SK-N-DZ (cell line): ENCODE measurements around the gene RNASEL.

ENCODE experiments used
- DNase-seq: peaks from one replicate; pipeline ENCODE4 v3.0.0-alpha.2; 2015; ENCODE audit warnings: low spot score

The RNASEL gene

DNA sequence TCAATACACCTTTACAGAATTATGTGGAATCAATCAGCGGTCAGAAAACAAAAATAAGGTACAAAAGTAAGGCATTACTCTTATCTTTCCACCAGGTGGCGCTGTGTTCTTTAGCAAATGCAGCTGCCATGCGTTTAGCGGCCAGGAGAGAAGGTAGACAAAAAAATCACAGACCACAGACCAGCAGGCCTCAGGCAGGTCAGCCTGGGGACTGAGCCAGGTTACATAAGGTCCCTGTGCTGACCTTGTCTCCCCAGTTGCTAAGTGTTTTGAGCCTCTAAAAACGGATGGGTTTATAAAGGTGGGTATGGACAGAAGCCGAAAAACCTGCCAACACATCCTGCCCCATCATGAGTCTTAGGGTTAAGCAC, 12.3 kb upstream of the RNASEL start:
- DNase-seq: peak; percentile 75

DNA sequence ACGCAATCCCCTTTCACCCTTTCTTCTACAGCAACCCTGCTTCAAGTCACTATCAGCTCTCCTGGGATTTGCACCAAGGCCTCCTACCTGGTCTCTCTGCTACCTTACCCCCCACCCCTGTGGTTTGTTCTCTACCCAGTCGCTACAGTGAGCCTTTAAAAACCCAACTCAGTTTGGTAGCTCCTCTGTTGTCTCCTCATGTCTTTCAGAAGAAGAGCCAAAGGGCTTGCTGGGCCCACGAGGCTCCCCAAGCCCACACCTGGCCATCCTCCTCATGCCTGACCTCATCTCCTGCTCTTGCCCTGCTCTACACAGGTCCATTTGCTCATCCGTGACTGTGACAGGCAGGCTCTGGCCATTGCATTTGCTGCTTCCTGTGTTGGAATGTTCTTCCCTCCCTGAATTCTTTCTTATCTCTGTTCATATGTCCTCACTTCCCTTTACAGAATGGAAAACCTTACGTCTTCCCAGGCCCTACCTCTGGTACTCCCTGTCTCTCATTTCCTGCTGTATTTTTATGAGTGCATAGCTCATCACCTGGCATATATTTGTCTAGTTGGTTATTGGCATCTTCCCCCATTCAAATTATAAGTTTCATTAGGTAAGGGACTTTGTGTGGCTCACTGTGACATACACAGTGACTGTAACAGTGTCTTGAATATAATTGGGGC, 11.8 kb upstream of the RNASEL start:
- no peak for DNase-seq

DNA sequence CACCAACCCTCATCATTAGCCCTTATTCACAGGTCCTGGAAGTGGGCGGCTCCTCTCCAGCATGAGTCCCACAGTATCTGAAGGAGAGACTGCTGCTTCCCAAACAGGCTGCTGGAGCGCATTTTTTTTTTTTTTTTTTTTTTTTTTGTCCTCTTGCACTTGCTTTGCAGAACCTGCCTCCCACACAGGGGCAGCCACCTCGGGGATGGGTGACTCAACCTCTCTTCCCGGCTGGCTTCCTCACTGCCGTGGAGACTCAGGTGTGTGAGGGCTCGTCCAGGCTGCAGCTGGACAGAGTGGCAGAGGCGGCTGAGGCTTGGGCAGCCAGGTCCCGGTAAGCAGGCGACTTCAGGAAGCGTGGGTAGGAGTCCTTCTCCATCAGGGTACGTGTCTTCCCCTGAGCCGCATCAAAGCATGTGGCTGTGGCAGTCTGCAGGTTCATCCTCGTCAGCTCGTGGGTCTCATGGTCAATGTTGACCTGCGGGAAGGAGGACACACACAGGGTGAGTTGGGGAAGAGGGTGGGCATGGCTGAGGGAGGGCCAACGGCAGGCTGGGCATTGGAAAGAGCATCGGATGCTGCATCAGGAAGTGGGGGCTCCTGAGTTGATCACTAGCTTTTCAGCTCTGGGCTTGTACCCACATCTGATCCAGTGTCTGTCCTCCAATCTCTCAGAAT, 11.1 kb upstream of the RNASEL start:
- no peak for DNase-seq

DNA sequence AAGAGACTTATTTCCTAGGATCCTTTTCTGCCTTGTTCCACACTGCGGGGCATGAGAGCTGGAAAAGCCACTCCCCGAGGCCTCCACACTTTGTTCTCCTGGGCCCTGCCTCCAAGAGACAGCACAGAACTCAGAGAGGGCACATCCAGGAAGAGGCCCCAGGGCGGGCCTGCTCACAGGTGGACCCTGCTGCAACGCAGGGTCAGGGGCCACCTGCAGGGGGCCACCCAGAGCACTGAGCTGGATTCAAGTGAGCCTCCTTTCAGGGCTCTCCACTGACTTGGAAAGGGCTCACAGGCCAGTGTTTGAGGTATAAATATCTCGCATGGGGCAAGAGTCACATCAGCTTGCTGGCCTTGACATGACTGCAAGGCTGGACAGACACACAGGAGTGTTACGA, 10.3 kb upstream of the RNASEL start:
- no peak for DNase-seq

DNA sequence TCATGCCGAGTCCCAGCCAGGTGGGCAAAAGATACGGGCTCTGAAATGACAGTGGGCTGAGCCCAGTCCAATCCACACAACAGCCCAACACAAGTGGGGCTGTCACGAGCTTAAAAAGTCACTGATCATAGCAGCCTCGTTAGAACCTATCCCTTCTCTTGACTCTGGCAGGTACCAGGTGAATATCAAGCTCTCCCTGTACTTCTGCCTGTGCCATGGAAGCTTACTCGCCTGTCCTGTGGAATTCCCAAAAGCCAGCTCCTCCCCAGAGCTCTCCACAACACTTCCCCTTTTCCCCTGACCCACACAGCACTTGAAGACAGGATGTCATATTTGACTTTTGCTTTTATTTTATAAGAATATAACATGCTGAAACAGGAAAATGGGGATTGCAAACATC, 9.2 kb upstream of the RNASEL start:
- no peak for DNase-seq

DNA sequence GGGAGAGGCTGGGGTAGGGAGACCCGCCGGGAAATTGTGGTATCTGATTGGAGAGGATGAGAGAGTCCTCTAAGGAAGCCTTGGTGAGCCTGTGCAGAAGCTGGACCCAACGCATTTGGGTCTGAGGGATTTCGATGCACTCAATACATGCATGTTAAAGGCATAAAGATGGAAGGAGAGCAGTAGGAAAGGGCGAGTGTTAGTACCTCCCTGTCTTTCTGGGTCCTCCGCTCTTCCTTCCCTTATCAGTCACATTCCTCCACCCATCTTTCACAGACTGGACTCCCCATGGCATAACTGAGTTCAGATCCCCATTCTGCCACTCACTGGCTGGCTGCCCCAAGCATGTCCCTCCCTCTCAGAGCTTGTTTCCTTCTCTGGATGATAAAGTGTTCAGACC, 7.9 kb upstream of the RNASEL start:
- no peak for DNase-seq

DNA sequence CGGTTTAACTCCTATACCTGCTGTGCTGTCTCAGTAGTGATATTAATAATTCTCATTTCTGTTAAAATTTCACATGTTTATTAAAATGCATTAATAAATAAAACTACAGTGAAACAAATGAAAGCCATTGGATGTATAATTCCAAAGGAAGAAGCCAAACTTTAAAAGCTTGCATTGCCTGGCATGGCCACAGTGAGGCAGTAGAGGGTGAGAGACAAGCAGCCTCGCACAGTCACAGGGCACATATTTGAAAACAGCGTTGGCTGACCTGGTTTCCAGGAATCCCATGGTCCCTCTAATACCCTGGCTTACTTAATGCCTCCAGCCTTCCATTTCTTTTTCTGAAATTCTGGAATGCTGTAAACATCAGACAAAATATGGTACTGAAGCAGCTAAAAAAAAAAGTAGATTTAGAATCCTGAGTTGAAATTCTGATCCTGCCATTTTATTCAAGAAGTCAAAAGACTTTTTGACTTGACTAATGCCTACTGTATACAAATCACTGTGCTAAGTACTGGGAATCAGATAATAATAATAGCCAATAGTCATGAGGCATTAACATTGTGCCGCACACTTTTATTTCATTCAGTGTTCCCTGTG, 6.7 kb upstream of the RNASEL start:
- DNase-seq: no peak

DNA sequence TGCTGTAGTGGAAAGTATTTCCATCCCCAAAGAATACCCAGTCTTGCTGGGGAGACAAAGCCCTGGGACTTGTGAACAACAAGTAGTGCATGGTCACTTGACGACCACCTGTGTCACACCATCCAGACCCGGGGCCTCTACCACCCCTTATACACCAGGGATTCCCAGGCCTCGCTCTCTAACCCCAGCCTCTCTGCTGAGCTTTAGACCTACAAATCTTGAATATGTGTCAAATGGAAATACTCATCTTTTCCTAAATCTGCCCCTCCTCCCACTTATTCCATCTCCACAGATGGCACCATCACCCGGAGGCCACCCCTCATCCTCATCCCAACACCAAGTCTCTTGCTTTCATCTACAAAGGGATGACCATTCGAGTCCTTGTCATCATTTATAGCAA, 875 bp upstream of the RNASEL start:
- DNase-seq: no peak

DNA sequence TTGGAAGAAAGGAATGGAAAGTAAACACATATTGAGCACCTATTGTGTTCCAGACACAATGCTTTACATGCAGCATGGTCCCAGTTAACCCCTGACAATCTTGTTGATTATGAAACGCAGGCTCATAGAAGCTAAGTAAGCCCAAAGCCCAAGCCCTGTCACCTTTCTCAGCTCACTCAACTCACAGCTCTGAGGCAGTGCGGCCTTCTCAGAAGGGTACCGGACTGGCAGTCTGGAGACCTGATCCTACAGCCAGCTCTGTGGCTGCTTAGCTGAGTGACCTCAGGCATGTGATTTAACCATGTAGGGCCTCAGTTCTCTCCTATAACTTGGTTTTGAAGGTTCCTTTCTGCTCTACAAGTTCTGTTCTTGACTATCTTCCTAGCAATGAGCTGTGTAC, 464 bp upstream of the RNASEL start:
- DNase-seq: no peak

DNA sequence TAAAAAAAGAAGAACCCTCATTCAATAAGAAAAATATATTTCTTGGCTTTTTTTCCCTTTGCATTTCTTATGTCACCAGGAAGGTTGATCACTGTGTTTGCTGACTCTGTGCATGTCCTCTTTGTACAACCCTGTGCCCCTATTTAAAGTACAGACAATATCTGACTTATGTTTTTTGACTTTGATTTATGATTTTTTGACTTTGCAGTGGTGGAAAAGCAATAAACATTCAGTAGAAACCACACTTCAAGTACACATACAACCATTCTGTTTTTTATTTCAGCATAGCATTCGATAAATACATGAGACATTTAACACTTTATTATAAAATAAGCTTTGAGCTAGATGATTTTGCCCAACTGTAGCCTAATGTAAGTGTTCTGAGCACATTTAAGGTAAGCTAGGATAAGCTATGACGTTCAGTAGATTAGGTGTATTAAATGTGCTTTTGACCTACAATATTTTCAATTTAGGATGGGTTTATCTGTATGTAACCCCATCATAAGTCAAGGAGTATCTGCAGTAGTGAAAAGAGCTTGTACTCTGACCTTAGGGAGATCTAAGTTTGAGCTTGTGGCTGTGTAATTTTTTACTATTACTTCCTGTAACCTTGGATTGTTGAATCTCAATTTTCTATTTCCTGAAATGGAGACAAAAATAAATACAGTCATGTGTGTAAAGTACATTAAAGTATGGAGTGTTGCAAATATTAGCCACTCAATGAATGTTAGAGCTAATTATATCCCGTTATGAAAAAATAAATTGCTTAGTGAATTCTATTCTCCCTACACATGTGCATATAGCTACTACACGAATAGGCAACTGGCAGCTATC, 1.2 kb downstream of the RNASEL start:
- DNase-seq: no peak

DNA sequence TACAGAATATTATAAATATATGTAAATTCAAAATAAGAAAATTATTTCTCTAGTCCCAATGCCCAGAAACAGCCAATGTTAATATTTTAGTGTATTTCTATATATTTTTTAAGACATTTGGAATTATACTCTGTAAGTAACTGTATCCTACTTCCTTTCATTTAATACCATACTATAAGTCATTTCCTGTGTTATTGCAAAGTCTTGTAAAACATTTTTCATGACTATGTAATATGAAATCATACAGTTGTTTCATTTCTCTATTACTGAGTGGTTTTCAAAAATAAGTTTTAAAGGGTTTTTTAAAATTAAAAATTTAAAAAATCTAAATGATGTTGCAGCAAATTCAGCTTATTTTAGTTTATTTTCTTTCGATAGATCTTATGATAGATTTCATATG, 2.0 kb downstream of the RNASEL start:
- no peak for DNase-seq

DNA sequence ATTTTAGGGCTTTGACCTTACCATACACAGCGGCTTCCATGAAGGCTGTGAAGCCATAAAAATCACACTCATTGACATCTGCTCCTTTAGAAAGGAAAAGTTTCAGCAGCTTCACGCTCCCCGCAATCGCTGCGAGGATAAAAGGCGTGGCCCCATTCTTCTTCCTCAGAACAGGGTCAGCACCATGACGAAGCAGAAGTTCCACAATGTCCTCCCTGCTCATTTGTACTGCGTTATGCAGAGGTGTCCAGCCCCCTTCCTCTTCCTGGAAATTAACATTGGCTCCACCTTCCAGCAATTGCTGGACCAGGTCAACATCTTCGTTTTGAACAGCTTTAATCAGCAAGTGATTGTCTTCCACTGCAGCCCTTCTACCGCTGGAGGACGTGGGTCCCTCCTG, 2.7 kb downstream of the RNASEL start:
- no peak for DNase-seq

DNA sequence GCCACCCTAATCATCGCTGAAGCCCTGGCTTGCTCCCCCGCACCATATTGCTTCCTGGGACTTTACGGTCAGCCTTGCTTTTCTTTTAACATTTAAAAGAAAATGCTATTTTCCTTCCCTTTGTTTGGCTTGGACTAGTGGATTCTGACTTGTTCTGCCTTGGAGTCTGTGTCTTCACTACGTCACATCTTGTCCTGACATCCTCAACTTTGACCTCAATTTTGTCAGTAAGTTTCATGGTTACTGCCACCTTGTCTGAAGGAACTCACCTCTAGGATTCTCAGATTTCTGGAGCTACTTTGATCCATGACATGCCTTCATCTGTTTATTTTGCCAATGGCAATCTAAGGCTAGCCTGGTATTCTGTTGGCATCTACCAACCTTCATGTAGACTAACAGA, 4.3 kb downstream of the RNASEL start:
- DNase-seq: no peak

DNA sequence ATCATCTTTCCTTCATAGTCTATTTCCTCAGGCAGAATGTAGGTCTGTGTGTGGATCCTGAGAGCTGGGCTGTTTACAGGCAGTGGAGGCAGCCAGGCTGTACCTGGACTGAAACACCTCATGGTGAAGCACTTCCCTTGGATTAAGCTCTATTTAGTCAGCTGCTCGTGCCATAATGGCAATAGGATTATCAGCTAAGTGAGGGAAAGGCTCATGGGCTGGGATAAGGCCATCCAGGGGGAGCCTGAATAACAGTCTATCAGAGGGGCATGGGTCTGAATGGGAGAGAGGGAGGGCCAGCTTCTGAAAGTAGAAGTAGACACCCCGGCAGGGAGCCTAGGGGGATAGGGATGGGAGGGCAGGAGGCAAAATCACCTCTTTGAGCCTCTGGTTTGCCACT, 8.3 kb downstream of the RNASEL start:
- DNase-seq: no peak

DNA sequence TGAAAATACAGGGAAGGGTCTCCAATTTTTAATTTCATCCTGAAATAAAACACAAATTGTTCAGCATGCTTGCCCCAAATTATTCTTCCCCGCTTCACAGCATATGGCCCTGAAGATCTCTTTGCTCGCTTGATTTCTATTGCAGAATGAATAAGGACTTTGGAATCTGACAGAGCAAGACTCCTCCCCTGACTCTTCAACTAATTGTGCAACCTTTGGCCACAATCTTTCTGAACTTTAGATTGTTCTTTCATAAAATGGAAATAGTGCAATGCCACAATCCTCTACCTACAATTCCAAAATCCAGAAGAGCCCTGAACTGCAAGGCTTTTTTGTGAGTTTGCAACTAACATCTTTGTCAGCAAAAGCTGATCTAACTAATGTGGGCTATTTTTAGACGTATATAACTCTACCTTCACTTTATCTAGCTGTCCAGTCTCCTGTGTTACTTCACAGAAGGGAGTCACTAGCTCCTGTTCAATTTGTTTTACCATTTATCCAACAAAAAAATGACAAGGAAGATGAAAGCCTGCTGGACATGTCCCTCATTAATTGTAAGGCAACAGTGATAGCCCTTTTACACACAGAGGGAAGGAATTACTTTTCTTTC, 13.4 kb downstream of the RNASEL start:
- no peak for DNase-seq

DNA sequence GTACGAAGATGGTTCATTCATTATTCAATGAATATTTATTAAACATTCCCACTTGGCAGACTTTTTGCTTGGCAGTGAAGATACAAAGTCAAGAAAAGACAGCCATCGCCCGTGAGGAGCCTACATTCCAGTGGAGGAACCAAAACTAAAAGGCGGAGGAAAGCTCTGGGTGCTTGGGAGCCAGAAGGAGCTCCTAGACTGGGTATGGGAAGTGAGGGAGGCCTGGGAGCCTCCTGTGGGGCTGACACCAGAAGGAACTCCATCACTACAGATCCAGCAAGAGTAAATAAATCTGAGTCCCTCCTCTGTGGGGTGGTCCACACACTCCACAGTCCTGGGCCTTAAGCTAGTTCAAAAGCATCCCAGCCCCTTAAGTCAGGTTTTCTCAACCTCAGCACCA, 14.9 kb downstream of the RNASEL start:
- no peak for DNase-seq

DNA sequence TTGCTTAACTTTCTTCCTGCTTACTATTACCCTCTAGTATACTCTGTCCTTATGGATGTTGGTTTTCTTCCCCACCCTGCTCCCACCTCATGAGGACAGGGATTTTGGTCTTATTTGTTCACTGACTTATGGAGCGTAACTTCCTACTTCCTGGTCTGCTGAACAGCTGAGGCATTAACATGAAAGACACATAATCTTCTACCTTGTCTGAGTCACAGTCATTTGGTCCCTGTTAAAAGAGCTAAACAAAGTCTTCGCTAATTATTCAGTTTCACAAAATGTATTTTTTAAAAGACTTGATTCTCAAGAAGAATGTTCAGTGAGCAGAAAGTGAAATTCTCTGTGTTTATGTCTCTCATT, 18.5 kb downstream of the RNASEL start:
- no peak for DNase-seq

DNA sequence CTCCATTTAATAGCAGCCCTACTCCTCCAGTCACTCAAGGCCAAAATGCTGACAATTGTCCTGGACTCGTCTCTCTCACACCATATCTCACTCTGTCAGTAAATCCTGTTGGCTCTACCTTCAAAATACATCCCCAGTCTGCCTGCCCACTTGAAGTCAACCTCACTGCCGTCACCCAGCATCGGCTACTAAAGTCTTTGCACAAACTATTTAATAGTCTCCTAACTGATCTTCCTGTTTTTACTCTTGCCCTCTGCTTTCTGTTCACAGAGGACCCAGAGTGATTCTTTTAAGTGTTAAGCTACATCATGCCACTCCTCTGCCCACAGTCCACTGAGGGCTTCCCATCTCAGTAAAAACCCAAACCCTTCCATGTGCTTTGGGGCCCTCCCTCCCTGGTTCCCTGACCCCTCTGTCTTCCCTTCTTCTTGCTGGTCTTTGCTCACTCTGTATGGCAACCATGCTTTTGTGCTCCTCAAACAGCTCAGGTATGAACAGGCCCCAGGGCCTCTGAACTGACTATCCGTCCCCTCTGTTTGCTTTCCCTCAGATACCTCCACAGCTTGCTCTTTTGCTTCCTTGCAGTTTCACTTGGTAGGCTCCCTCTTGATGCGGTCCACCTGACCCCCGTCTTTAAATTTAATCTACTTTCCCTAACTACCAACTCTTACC, 19.0 kb downstream of the RNASEL start:
- no peak for DNase-seq

DNA sequence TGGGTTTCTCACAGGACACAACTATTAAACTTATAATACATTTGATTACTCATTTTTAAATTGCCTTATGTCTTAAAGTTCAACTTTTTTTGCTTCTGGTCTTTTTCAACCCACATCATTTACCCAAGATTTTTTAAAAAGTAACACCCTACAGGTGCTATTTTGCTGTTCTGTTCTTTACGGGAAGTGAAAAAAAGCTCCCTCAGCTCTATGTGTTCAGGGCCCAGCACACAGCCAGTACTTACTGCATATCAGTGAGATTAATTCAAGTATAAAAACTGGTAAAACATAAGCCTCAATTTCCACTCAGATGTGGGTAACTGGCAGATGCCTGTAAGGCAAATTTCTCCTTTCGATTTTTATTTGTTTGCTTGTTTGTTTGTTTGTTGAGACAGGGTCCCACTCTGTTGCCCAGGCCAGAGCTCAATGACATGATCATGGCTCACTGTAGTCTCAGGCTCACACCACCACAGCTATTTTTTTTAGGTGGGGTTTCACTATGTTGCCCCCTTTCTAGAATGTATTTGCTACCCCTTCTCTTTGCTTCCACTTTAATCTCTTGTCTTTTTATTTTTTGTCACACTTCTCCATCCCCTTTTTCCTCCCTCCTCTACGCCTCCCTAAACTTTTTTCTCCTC, 20.3 kb downstream of the RNASEL start:
- DNase-seq: no peak

DNA sequence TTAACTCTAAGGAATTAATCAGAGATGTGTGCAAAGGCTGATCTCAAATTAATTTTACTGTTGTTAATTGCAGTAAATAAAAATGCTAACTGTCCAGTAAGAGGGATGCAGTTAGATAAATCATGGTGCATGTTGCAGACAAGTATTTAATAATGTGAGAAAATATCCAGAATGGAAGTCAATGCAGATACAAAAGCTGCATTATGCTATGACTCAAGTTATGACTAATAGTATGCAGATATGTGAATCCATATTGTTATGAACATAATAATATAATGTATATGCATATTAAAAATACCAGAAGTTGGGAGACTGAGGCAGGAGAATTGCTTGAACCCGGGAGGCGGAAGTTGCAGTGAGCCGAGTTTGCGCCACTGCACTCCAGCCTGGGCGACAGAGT, 21.4 kb downstream of the RNASEL start:
- no peak for DNase-seq

DNA sequence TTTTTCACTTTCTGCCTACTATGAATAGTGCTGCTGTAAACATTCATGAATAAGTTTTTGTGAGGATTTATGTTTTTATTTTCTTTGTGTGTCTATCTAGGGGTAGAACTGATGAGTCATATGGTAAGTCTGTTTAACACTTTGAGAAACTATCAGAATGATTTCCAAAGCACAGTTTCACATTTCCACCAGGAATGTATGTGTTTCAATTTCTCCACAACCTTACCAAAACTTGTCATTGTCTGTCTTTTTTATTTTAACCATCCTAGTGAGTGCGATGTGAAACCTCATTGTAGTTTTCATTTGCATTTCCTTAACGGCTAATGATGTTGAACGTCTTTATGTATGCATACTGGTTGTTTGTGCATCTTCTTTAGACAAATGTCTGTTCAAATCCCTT, 23.5 kb downstream of the RNASEL start:
- no peak for DNase-seq
